GM20000 (cell line): Measurements from ENCODE around the gene ELF5.

Experiments used
- DNase-seq: peaks from one replicate; pipeline ENCODE4 v3.0.0; 2012; ENCODE audit warnings: low spot score
- TF ChIP-seq, protein P1 (sequence below): IDR thresholded peaks from 2 replicates; pipeline ENCODE4 v1.5.1; 2012; ENCODE audit warnings: mild to moderate bottlenecking, control low read depth; ENCODE audit errors: extremely low read depth, missing control alignments

ELF5 gene

DNA sequence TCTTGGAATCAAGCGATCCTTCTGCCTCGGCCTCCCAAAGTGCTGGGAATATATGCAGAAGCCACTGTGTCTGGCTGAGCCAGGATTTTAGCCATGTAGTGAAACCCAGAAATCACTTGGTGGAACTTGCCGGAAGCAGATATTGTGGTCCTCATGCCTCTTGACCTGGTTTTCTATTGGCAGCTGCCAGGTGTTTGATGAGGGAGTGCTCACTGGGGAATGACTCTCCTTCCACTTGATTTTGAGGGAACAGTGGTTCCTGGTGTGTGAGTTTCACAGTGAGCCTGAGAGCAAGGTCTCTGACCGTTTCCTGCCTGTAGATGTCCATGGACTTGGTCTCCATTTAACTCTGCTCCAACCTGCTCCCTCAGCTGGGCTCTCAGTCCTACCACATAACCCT, 34.7 kb upstream of the ELF5 start:
- TF ChIP-seq, protein P1, sequence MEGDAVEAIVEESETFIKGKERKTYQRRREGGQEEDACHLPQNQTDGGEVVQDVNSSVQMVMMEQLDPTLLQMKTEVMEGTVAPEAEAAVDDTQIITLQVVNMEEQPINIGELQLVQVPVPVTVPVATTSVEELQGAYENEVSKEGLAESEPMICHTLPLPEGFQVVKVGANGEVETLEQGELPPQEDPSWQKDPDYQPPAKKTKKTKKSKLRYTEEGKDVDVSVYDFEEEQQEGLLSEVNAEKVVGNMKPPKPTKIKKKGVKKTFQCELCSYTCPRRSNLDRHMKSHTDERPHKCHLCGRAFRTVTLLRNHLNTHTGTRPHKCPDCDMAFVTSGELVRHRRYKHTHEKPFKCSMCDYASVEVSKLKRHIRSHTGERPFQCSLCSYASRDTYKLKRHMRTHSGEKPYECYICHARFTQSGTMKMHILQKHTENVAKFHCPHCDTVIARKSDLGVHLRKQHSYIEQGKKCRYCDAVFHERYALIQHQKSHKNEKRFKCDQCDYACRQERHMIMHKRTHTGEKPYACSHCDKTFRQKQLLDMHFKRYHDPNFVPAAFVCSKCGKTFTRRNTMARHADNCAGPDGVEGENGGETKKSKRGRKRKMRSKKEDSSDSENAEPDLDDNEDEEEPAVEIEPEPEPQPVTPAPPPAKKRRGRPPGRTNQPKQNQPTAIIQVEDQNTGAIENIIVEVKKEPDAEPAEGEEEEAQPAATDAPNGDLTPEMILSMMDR: no peak
- no peak for DNase-seq

DNA sequence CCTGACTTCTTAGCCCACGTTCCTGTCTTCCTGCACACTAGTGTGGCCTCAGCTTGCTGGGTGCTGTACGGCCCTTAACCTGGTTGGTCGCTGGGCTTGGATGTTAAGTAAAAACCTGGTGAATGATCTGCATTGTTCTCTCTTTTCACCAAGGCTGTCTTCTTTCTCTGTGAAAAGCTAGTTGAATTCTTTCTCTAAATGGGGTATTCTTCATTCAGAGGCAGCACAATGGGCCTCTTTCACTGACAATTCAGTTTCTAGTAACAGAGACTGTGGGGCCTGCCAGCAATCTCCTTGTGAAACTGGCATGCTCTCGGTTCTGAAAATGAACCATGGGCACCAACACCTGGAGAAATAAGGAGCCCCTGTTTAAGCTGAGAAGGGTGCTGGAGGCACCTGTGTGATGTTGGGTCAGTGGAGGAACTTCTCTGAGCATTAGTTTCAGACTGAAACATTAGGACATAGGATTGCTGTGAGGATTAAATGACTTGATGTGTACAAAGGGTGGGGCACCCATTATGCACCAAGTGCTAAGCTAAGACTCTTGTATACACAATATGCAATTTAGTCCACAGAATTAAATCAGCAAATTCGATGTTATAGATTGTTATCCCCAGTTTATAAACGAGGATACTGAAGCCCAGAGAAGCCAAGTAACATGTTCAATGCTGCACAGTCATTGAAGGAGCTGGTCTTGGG, 33.1 kb upstream of the ELF5 start:
- TF ChIP-seq, protein P1: no peak
- no peak for DNase-seq

DNA sequence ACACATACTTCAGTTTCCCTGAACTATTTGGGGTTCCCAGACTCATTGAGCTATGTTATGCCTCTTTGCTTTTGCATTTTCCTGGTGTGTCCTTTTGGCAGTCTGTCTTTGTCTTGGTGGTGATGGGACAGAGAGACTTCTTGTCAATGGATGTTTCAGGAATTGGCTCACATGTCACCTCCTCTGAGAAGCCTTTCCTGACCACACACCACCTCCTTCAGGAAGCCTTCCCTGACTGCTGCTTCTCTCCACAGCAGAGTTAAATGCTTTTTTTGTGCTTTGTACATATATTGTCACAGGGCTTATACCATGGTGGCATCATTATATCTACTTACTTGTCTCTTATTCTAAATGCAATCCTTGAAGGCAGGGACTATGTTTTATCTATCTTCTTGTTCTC, 28.5 kb upstream of the ELF5 start:
- TF ChIP-seq, protein P1: no peak
- no peak for DNase-seq

DNA sequence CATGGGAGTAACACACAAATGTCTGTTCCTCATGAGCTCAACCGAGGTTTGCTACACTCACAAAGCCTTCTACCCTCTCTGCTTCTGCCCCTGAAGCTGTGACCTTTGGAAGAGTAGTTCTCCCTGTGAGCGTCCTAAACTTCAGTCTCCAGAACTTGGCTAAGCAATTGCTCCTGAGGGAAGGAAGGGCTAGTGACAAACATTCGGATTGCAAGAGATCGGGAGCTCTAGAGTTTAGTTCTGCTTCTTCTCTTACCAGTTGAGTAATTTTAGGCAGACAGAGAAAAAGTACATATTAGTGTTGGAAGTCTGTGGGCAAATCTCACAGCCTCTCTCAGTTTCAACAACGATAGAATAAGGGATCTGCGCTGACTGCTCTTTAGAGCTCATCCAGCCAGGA, 27.3 kb upstream of the ELF5 start:
- no peak for DNase-seq
- TF ChIP-seq, protein P1: no peak

DNA sequence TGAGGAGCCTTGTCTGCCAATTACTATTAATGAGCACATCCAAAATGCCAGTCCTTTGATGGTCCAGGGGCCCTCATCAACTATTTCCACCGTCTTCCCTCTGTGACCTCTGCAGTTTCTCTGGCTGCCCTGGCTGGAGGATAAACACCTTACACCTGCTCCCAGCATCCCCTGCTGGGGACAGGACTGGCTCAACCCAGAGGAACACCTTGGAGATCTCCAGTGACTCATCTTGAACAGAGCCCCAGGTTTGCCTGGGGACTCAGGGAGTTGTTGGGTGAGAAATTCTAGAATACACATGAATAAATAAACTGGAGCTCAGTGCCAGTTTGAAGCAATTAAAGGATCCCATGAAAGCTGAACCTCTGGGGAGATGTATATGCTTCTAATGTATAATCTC, 24.0 kb upstream of the ELF5 start:
- DNase-seq: no peak
- TF ChIP-seq, protein P1: no peak

DNA sequence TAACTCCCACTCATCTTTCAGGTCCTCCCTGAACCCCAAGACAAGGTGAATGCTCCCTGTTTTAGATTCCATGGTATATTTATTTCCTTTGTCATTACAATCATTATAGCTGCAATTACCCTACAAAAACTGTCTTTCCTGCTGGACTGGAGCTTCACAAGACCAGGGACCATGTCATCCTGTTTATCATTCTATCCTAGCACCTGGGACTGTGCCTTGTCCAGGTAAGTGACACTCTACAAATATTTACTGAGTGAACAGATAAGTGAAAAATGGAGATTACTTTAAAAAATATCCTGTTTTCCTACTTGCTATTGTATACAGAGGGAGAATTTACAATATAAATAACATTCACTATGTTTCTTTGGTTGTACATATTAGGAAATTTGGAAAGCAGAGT, 22.5 kb upstream of the ELF5 start:
- no peak for DNase-seq
- TF ChIP-seq, protein P1: no peak

DNA sequence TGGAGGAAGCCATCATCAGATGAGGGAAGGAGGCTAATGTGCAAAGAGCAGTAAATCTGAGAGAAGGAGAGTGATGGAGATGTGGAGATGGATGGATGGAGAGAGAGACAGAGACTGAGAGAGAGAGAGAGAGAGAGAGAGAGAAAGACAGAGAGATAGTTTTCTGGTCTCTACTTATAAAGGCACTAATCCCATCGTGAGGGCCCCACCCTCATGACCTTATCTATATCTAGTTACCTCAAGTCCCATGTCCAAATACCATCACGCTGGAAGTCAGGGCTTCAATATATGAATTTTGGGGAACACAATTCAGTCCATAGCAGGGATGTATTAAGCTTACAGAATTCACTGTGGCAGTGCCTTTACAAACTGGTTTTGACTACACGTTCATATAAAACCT, 21.2 kb upstream of the ELF5 start:
- TF ChIP-seq, protein P1: no peak
- no peak for DNase-seq
